Measurements from ENCODE around the gene CENPN.

Gene CENPN, protein sequence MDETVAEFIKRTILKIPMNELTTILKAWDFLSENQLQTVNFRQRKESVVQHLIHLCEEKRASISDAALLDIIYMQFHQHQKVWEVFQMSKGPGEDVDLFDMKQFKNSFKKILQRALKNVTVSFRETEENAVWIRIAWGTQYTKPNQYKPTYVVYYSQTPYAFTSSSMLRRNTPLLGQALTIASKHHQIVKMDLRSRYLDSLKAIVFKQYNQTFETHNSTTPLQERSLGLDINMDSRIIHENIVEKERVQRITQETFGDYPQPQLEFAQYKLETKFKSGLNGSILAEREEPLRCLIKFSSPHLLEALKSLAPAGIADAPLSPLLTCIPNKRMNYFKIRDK

DNA sequence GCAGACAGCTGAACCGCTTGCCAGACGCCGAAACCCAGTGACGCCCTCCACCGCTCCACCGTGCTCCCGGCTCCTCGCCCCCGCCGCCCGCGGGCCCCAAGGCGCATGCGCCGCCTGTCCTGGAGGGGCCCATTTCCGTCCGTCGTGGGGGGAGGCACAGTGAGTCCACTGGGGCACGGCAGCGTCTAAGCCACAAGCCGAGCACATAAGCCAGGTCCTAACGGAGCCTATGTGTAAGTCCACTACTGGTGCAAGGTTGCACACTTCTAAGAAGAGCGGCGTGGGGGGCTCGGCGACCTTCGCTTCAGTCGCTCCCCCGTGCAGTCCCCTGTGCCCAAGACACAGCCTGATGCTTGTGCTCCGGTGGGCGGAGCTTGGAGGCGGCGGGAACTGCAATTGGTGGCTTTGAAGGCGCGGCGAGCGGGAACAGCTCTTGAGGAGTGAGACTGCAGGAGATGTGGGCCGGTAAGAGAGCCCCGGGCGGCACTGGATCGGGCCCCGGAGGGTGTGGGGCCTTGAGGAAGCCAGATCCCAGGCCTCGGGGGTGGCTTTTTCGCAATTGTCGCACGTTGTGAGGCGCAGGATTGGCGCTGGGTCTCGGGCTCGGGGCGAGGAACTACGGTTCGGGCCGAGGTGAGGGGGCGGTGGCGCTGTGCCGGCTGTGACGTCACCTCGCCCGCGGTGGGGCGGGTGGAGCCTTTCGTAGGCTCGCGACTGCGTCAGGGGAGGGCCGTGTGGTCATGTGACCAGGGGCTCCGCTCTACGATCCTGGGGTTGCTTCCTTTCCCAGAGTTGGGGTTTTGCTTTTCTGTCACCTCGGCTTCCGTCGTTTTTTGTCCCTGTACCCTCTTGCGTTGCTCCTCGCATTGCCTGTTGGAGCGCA lies at the start of gene CENPN, which contains the start of gene CMC2:
Gene CENPN (plus strand): TSS at position 402 of the 883 bp plus-strand sequence. CDS start 4,726 bp downstream, outside the sequence.
Gene CMC2 (minus strand): TSS at position 73 of the 883 bp plus-strand sequence. CDS start 9,491 bp downstream, outside the sequence.
- peak; percentile 96 for DNase-seq (ENCODE audit: low spot score)
- peak; percentile 35 for FAIRE-seq

DNA sequence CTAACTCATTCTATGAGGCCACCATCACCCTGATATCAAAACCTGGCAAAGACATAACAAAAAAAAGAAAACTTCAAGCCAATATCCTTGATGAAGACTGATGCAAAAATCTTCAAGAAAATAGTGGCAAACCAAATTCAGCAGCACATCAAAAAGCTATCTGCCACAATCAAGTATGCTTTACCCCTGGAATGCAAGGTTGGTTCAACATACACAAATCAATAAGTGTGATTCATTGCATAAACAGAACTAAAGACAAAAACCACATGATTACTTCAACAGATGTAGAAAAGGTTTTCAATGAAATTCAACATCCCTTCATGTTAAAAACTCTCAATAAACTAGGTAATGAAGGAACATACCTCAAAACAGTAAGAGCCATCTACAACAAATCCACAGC lies 48.7 kb upstream of the CENPN start:
- no peak for DNase-seq (ENCODE audit: low spot score)
- FAIRE-seq, result no peak

DNA sequence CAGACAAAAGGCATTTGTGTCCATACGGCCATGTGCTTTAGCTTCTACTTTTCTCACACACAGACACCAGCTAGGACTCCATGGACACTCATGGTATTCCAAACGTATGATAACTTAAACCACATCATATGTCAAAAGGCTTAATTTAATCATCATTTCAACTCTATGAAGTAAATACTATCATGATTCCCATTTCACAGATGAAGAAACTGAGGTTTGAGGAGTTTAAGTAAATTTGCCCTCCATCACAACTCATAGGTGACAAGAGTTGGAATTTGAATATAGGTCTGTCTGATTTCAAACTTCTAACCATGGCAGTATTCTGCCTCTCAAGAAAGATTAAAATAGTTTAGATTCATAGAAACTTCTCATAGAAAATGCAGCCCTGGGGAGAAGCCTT lies 44.1 kb upstream of the CENPN start:
- DNase-seq (ENCODE audit: low spot score), result no peak
- no peak for FAIRE-seq

- DNase-seq (ENCODE audit: low spot score), result no peak
- no peak for FAIRE-seq
Measured at GRCh38 chr16:80964351-80964750, 42.7 kb upstream of the CENPN start.

- no peak for FAIRE-seq
Measured at GRCh38 chr16:80966617-80967016, 40.4 kb upstream of the CENPN start.

GRCh38 chr16:80968386-80969113 lies 38.5 kb upstream of the CENPN start:
- no peak for FAIRE-seq
- DNase-seq (ENCODE audit: low spot score), result no peak

More at GRCh38 chr16:80966617-80967016, 40.4 kb upstream of the CENPN start:
- DNase-seq (ENCODE audit: low spot score), result no peak

- FAIRE-seq, result no peak
- DNase-seq (ENCODE audit: low spot score), result no peak
Measured at GRCh38 chr16:80969114-80969484, 37.9 kb upstream of the CENPN start.

GRCh38 chr16:80971819-80972218 lies 35.2 kb upstream of the CENPN start:
- DNase-seq (ENCODE audit: low spot score) (no peak), FAIRE-seq (no peak)

DNA sequence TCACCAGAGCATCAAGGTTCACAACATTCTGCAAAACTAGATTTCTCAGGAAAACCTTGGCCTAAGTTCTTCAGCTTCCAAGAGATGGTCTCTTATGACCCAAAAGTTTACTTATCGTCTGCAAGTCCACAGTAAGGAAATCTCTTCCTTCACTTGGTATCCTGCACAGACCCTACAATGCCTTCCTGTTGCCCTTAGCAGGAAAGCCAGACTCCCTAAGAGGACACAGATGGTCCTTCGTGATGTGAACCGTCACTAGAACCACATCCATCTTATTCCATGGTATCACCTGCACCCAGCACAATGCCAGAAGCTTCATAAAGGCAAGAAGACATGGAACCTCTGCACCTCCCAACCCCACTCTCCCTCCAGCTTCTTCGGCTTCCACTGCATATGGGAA lies 34.4 kb upstream of the CENPN start:
- DNase-seq (ENCODE audit: low spot score), result no peak
- FAIRE-seq, result no peak

DNA sequence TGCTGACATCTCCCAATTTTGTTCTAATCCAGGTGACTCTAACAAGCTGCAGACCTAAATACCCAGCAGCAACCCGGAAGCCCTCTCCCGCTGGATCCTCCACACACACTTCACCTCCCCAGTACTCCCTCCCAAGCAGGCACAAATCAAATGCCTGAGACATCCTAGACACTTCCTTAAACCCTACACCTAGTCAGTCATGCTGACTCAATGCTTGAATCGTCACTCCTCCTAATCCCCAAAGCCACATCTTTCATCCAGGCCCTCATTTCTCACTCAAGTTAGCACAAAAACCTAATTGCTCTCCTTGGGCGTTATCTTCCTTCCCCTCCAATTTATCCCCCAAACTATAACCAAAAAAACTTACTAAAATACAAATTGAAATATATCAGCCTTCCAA lies 33.0 kb upstream of the CENPN start:
- FAIRE-seq, result no peak
- no peak for DNase-seq (ENCODE audit: low spot score)

- DNase-seq (ENCODE audit: low spot score) (no peak), FAIRE-seq (no peak)
Measured at GRCh38 chr16:80974649-80975376, 32.2 kb upstream of the CENPN start.

DNA sequence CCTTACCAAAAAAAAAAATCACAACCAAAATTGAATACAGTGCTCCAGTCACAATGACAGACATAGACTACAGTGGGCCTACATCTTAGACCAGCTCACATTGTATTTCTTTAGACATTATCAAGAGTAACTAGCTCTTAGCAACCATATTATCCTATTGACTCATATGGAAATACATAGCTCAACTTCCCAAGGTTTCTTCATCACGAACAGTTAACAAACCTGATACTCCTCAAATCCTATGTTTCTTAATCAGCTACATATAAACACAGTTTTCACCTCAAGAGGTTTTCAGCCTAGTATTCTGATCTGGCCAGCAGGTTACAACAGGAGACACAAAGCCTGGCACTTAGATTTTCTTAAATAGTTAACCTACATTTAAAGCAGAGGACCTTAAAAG lies 30.1 kb upstream of the CENPN start:
- no peak for DNase-seq (ENCODE audit: low spot score)
- no peak for FAIRE-seq

DNA sequence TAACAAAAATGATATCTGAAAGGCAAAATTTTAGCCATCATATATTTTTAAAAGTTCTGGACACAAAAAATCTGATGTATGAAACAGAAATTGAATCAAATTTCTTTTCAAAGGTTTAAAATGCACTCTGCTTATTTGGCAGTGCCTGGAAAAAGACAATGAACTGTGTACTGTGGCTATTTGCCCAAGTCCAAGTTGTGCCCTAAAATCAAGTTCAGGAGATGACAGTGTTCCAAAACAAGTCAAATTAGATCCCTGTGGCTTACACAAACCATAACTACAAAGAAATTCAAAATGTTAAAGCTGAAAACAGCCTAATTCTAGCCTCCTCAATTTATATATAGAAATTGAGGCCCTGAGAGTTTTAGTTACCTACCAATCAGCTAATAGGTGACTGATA lies 25.9 kb upstream of the CENPN start:
- no peak for FAIRE-seq
- DNase-seq (ENCODE audit: low spot score), result no peak

DNA sequence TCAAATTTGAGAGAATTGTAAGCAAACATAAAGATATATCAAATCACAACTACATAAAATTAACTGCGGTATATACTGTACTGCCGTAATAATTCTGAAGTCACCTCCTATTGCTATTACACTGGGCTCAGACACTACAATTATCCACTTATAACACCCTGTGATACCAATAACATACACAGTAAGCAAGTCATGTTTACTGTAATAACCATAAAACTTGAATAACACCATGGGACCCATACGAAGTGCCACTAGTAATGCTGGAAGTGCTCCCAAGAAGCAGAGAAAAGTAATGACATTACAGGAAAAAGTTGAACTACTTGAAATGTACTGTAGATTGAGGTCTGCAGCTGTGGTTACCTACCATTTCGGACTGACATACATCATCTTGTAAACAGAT lies 24.4 kb upstream of the CENPN start:
- FAIRE-seq, result no peak
- no peak for DNase-seq (ENCODE audit: low spot score)

DNA sequence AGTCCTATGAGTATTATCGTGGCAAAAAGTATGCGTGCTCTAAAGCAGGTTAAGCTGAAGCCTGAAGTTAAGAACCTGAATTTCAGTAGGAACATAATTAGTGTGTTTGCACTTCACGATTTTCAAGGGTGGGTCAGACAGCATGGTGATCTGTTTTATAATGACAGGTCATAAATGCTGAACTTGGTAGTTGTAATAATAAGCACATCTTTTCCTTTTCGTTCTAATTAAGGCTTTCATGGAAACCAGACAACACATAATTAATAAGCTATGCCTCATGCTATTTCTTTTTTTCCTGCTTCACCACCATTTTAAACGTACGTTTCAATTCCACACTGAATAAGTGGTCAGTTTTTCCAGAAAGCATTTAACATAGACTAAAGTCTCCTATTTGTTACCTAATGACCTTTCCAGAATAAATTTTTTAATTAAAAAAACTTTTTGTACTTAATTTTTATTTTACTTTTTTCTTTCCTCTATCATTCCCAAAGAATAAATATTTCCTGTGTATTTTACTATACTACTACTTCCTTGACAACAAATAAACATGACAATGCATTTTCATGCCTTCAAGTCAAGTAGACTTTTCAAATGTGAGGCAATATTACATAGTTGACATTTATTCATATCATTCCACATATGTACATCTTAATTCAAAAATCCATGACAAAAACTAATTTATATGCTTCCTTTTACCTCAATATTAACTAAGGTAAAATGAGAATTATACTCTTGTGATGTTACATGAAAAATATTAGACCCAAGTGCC lies 22.7 kb upstream of the CENPN start:
- FAIRE-seq, result no peak

DNA sequence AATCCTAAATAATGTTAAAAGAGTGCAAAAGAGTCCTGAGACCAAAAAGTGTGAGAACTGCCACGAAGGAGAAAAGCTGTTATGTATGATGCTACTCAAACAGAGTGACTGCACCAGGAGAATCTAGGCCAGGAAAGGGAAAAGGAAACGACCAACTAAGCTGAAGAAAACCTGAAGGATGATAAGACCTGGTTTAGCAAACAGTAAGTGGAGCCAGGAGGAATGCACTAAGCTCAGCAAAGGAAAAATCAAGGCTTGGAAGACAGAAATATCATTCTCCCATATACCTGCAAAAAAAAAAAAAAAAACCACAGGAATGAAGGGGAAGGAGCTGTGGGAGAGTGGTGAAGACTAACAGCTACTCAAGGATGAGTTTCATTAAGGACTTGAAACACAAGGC lies 21.4 kb upstream of the CENPN start:
- DNase-seq (ENCODE audit: low spot score), result no peak
- FAIRE-seq, result no peak

More for the DNA sequence above, 22.7 kb upstream of the CENPN start:
- no peak for DNase-seq (ENCODE audit: low spot score)

DNA sequence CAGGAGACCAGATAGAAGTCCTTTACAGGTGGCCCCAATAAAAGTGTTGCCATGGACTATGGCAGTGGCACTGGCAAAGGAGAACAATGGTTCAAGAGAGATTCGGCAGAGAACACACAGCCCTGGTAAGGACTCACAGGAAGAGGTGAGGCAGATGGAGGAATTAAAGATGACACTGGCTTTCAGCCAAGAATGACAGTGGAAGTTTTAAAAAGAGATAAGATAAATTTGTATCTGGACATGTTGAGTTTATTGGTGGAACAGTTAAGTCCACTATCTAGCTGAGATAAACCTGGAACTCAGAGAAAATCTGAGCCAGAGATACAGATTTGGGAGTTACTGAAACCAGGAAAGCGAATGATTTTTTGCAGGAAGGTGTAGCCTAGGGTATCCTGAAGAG lies 20.5 kb upstream of the CENPN start:
- FAIRE-seq, result no peak
- no peak for DNase-seq (ENCODE audit: low spot score)

GRCh38 chr16:80988756-80989155 lies 18.3 kb upstream of the CENPN start:
- DNase-seq (ENCODE audit: low spot score), result no peak
- no peak for FAIRE-seq

DNA sequence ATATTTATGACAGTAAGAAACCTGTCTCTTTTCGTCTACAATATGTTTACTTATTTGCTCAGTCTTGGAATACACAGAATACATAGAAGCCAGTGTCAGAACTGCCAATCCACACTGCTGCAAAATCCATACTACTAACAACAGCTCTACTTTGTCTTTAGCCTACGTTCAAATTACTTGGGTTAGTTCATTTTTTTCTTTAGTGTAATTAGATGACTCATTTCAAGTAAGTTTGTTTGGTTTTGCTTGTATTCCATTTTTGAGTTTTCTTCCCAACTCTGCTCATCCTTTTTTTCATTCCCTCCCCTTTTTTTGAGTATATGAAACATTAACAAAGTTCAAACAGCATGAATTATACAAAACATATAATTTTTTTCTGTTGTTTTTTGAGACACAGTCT lies 17.2 kb upstream of the CENPN start:
- FAIRE-seq (no peak), DNase-seq (ENCODE audit: low spot score) (no peak)

- no peak for DNase-seq (ENCODE audit: low spot score)
- FAIRE-seq, result no peak
Measured at GRCh38 chr16:80990577-80990976, 16.4 kb upstream of the CENPN start.
